Central memory CD4-positive, alpha-beta T cell (primary cell): ENCODE data around the gene BTBD1.

ENCODE experiments used
- DNase-seq: peaks from one replicate; pipeline ENCODE4 v3.0.0; 2022

Gene BTBD1

DNA sequence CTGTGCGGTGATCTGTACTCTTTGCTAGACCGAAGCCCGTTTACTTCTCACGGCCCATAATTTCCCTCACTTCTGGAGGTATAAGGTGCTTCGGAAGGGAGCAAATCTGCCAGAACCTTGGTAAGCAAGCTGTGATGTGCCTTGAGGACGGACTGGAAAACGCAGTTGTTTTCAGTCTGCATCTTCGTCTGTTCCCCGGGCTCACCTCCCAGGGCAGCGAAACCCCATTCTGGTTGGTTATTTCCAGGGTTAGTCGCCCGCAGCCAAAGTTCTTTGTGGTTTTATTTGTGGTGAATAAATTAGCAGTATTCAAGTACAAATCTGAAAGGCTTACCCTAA, 80.6 kb downstream of the BTBD1 start:
- no peak for DNase-seq

DNA sequence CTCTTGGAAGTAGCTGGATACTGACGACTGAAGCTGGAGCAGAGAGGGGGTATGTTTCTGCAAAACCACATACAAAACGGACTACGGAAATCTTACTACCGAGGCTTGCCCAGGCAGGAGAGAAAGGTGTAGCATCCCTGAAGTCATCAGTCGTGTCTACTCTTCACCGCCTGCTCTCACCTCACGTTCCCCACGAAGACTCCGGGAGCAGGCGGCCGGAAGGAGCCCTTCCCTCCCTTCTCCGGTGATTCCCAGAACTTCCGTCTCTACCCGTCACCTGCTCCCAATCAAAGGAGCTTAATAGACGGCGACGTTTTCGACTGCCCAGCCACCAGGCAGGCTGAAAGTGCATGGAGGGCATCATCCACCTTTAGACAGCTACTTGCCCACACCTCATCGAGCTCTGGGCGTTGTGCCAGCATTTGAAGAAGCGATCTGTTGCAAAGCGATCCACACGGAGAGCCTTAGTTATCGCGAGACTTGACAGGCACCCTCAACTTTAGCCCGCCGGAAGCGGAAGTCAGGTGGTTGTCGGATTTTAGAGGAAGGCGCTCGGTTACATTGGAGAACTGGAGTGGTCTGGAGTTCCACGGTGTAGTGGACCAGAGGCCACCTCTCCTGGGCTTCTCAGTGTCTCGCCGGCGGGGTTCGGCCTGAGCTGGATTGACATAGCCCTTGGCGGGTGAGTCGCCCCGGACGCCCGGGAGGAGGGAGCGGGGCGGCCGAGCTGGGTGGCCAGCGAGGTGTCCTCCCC, 81.2 kb downstream of the BTBD1 start, which contains the start of gene RAMAC:
RAMAC (plus strand) TSS at position 523 of the 754 bp plus-strand sequence. CDS start 2,809 bp downstream, outside the sequence.
- DNase-seq, result peak; percentile 92

DNA sequence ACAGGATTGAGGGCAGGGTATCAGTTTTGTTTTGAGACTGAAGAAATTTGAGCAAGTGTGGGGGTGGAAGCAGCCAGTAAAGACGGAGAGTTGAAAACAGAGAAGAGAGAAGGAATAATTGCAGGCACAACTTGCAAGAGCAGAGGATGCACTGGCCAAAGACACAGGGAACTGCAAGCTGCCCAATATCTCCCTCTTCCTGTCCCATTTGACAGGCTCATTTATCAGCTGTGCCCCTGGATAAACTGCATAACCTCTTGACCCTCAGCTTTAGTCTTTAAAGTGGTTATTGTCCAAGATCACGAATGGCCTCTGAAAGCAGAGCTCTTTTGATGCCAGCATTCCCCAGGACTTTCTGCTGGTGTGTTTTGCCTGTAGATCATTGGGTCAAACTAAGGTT, 86.1 kb downstream of the BTBD1 start:
- DNase-seq, result no peak

DNA sequence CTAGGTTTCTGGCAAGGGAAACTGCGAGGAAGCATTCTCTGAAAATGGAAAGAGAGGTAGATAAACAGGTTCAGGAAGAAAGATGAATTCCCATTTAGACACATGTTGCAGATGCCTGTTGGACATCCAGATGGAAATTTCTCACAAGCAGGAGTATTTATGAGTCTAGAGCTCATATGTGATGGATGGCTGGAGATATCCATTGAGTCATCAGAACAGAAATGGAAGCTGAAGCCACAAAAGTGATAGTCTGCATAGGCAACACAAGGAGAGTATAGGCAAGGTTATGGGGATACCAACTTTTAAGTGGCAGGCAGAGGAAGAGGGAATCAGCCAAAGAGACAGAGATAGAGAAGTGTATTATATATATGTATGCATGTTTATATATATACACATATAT, 87.3 kb downstream of the BTBD1 start:
- no peak for DNase-seq

DNA sequence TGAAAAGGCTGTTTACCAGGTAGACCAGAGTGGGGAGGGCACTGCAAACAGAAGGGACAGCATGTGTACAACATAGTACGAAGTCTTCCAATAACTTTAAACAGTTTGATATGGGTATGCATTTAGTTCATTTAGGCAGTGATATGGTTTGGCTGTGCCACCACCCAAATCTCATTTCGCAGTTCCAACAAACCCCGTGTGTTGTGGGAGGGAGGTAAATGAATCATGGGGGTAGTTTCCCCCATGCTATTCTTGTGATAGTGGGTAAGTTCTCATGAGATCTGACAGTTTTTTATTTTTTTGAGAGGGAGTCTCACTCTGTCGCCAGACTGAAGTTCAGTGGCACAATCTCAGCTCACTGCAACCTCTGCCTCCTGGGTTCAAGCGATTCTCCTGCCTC, 88.6 kb downstream of the BTBD1 start:
- no peak for DNase-seq

DNA sequence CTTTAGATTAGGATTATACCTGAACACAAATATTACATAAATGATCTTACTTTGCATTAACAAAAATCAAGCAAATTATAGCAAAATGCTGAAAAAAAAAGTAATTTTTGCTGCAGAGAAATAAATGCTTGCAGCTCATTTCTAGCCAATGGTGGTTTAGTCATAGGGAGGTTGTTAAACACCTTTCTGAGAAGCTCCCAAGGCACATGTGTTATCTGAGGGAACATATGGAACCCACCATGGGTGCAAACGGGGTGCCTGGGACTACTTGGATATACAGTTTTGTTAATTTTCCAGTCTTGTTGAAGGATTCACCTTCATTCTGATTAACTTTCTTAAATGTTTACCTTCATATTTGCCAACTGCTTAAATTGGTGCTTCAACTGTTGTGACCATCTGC, 90.0 kb downstream of the BTBD1 start:
- no peak for DNase-seq

DNA sequence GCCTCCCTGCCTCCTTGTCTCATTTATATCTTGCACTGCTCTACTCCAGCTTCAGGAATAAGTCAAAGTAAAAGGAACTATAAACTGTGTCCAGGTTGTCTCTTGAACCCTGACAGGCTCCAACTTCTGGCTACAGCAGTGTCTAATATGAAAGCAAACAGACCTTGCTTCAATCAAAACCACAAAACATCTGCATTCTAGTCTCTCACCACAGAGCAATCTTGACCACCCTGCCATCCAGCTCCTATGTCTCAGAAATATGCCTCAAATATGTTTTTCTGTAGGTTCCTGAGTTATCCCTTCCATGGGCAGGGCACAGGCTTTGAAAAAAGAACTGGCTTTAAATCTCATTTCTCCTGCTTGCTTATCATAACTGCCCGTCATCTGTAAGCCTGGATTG, 94.1 kb downstream of the BTBD1 start:
- DNase-seq, result no peak

DNA sequence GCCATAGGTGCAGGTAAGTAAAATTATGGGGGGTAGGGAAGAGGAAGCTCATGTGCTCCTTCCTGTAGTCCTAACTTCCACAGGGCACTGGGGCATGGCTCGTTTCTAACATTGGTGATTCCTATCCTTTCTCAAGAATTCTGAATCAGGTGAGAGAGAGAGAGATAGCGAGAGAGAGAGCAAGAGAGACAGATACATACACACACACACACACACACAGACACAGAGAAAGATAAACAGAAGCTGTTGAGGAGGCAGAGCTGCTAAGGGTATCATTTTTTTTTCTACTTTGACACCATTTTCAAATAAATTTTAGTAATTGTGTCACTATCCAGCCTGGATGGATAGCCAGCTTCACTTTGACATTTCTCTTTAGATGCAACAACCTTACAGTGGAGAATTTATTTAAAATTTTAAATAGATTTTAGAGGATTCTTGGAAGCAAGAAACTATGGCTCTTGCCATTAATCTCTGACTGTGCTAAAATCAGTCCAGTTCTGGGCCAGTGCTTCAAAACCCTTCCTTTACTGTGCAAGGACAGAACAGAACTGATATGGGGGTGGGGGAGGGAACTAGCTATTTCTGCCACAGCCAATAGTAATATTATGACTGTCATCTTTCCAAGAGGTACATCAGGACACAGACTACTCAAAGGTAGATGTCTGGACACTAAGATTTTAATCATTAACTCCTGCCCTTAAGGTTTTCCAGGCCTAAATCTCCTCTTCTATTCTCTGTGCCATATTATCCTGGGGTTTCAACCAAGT, 95.7 kb downstream of the BTBD1 start:
- DNase-seq, result no peak

DNA sequence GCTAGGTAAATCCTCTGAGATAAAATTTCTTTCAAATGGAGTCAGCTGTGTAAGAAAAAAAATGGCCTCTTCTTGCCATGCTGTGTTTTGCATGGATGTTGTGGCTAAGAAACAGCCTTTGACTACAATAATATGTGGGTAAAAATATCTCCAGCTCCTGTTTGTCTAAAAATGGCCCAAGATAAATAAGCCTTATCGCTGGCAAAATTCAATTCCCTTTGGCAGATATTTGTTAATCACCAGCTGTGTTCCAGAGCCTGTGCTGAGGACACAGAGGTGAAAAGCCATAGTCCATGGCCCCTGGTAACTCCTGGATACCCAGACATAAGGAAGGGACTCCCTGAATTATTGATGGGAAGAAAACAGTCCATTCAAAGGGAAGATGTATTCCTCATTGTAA, 96.4 kb downstream of the BTBD1 start:
- no peak for DNase-seq

DNA sequence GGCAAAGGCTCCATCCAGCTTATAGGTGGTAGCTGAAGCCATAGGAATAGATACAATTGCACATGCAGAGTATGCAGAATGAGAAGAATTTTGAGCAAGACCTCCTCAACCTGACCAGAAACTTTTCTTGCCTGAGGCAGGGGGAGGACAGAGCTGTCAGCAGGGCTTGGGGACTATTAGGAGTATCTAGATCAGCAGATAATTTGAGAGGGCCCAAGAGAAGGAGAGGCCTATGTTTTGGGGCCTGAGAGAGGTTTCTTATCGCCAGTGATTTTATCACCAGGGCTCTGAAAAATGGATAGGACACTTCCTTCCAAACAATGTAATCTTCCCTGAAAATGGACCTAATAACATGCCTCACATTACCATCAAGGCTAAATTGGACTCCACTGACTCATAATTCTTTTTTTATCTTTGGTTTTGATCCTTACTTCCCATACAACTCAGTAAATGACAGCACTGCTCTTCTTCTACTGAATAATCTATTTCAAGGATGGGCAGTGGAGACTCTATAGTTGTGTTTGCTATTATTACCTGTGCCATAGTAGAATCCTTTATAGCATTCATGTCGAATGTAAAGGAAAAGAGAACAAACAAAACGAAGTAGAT, 96.9 kb downstream of the BTBD1 start:
- no peak for DNase-seq

DNA sequence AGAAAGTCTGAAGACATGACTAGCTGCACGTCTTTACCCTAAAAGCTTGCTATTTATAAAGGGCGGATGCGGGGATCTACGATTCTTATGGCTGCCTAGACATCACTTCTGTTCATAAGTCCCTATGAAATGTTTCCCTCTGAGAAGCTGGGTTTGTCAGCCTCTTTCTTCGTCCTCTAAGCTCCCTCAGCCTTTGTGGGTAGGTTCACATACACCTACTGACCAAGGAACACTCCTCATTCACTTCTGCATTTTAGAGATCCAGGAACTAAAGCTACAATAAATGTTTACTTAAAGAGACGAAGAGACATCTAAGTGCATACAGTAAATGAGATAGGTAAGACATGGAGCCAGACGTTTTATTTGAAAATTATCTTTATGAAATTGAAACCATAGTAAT, 97.7 kb downstream of the BTBD1 start:
- DNase-seq, result no peak

DNA sequence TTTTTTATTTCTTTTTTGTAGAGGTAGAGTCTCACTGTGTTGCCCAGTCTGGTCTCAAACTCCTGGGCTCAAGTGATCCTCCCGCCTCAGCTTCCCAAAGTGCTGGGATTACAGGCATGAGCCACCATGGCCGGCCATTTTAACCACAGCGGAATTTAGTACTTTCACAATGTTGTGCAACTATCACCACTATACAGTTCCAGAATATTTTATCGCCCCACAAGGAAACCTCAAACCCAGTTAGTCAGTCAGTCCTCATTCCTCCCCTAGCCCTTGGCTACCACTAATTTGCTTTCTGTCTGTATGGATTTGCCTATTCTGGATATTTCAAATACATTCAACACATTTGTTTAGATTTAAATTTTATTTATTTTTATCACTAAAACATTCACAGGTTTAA, 99.0 kb downstream of the BTBD1 start:
- no peak for DNase-seq

DNA sequence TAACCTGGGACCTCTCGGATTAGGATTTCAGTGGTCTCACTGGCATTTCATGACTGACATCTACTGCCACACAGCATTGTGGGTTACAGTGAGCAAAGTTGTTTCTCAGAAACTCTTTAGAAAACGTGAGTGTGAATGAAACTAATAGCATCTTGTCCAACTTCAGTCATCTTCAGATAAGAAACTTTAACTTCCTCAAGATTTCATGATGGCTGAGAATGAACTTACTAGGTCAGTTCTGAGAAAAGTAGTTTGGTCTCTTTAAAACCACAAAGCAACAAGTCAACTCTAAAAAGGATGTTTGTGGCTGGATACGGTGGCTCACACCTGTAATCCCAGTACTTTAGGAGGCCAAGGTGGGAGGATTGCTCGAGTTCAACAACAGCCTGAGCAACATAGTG, 100.4 kb downstream of the BTBD1 start:
- no peak for DNase-seq
